CD4-positive, alpha-beta T cell (primary cell): ENCODE data around the gene DNMT1. TPM values are rescaled to one million over a fixed set of nuclear protein-coding genes. Genes with fewer than 3 reads are reported as not detected.
A peak's percentile ranks its signal among the peaks of the same experiment; 100 is the strongest.

ENCODE experiments used
- ATAC-seq: fragments of 200-7000 bp; cut with Tn5 transposase; one replicate; pipeline ENCODE4 v1.10.0; 2022; ENCODE audit warnings: mild to moderate bottlenecking; ENCODE audit not compliant: poor library complexity
- CTCF ChIA-PET: fragments of 350-600 bp; sonication (Branson Sonifier 250); formaldehyde crosslinking; loops from one replicate; lab custom pipeline; 2021; ENCODE audit warnings: antibody characterized with exemption, inconsistent platforms; lab: Charles Lee
- POLR2A ChIA-PET: fragments of 350-600 bp; sonication (Branson Sonifier 250); formaldehyde crosslinking; loops from one replicate; lab custom pipeline; 2021; ENCODE audit warnings: antibody characterized with exemption, inconsistent platforms; lab: Charles Lee
- DNase-seq, 14 experiments: peaks; one replicate each; pipeline ENCODE4 v3.0.0-alpha.2; 2013 to 2020; ENCODE audit warnings: mixed read lengths in 2 of 14
- H3K27ac ChIP-seq, 2 donors: one replicate each; pipeline versions ENCODE4 v1.5.1 to v1.7.0; 2013; ENCODE audit warnings: low read length in 2 of 2, low read depth in 1 of 2, mild to moderate bottlenecking in 1 of 2
- H3K27me3 ChIP-seq, 2 experiments: 1 replicate in 1 of 2; 2 replicates in 1 of 2; pipeline versions ENCODE4 v1.6.1 to v1.7.0; 2013; ENCODE audit warnings: low read length in 2 of 2, control low read depth in 1 of 2, mild to moderate bottlenecking in 1 of 2, moderate library complexity in 1 of 2; ENCODE audit not compliant: insufficient read depth in 2 of 2, control insufficient read depth in 1 of 2
- H3K36me3 ChIP-seq: one replicate; pipeline ENCODE4 v1.6.1; 2013; ENCODE audit warnings: low read length, control low read depth; ENCODE audit not compliant: insufficient read depth
- H3K4me1 ChIP-seq: one replicate; pipeline ENCODE4 v1.6.1; 2013; ENCODE audit warnings: low read length, control low read depth; ENCODE audit not compliant: insufficient read depth
- H3K4me3 ChIP-seq: one replicate; pipeline ENCODE4 v1.5.1; 2013; ENCODE audit warnings: mild to moderate bottlenecking, low read length, moderate library complexity
- H3K9me3 ChIP-seq, 2 experiments: 1 replicate in 1 of 2; 2 replicates in 1 of 2; pipeline versions ENCODE4 v1.6.1 to v1.7.0; 2013; ENCODE audit warnings: low read length in 2 of 2, mild to moderate bottlenecking in 2 of 2, control low read depth in 1 of 2, moderate library complexity in 1 of 2; ENCODE audit not compliant: control insufficient read depth in 1 of 2, insufficient read depth in 1 of 2
- H3K27ac Mint-ChIP-seq: one replicate; pipeline ENCODE4 v1.8.0; 2020; ENCODE audit warnings: mixed read lengths
- H3K27me3 Mint-ChIP-seq: one replicate; pipeline ENCODE4 v1.8.0; 2021; ENCODE audit warnings: mixed read lengths
- H3K36me3 Mint-ChIP-seq: one replicate; pipeline ENCODE4 v1.8.0; 2021; ENCODE audit warnings: low read depth, mixed read lengths
- H3K4me1 Mint-ChIP-seq: one replicate; pipeline ENCODE4 v1.8.0; 2021; ENCODE audit warnings: low read depth, mixed read lengths
- H3K4me3 Mint-ChIP-seq: one replicate; pipeline ENCODE4 v1.8.0; 2020; ENCODE audit warnings: mild to moderate bottlenecking, mixed read lengths
- H3K9me3 Mint-ChIP-seq: one replicate; pipeline ENCODE4 v1.8.0; 2020; ENCODE audit warnings: mixed read lengths
- intact Hi-C, 2 experiments: fragments of 100-400 bp; cut with DNase I in 1 of 2; cut with micrococcal nuclease in 1 of 2; formaldehyde crosslinking; loops; one replicate each; pipeline versions ENCODE4 v1.15.1 to v1.9.0; 2023 to 2025; cut with DNase I, micrococcal nuclease
- total RNA-seq, 174 experiments: library from RNA in 2 of 174; stranded (reverse) in 2 of 174; gene quantifications; one replicate each; pipeline ENCODE4 v1.2.3 and lab custom pipeline; 2021 to 2026
- TF ChIP-seq, protein P1 (sequence below): fragments of 200-600 bp; IDR thresholded peaks from one replicate; pipeline ENCODE4 v1.8.0; 2022; ENCODE audit warnings: antibody characterized with exemption, mild to moderate bottlenecking

Gene DNMT1
- total RNA-seq, 2 experiments from 2014 or later = 159 to 160 TPM

DNA sequence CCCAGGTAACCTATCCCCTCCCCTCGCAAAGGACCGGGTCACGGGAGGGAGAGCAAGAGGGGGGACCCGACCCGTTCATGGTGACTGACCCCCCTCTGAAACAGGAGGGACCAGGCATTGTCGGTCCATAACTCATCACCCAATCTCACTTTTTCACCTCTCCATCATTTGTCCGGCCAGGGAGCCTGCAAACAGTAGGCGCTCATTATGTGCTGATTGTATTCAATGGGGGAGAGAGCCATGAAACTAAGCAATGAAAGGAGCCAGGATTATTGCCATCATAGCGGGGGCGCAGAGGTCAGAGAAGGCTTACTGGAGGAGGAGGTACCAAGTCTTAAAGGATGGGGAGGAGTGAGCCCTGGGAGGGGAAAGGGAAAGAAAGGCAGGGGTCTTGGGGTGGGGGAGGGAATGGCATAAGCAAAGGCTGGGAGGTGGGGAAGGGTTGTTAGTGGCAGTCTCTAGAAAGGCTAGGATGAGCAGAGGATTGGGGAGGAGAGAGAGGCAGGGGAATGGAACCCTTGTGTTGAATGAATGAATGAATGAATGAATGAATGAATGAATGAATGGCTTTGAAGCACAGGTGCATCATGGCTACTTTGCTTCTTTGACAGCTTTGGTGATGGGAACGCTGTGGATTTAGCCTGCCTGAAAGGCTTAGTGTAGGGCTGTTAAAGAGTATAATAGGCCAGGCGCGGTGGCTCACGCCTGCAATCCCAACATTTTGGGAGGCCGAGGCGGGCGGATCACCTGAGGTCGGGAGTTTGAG lies 107.3 kb downstream of the DNMT1 start:
- peaks cover 12% of the 10 kb centered on the region for H3K4me1 Mint-ChIP-seq
- Histone ChIP-seq H3K4me1 (peaks cover 23% of the 10 kb centered on the region), H3K4me3 (peak overlapping the region; percentile 99), H3K36me3 (peaks cover 29% of the 10 kb centered on the region), H3K27me3 (no peaks in the 10 kb centered on the region), H3K27ac (peak overlapping the region; percentile 83 to 86), H3K9me3 (no peaks in the 10 kb centered on the region)
- ChIA-PET CTCF (no interaction called here), POLR2A (interaction anchor here (1.0 to 1.1 kb wide), 2 partner anchors 9 to 19 kb away, joined by 3 read pairs; partner anchors contain the start of gene PPAN)
- H3K4me3 Mint-ChIP-seq = peak overlapping the region; percentile 83
- TF ChIP-seq, protein P1, sequence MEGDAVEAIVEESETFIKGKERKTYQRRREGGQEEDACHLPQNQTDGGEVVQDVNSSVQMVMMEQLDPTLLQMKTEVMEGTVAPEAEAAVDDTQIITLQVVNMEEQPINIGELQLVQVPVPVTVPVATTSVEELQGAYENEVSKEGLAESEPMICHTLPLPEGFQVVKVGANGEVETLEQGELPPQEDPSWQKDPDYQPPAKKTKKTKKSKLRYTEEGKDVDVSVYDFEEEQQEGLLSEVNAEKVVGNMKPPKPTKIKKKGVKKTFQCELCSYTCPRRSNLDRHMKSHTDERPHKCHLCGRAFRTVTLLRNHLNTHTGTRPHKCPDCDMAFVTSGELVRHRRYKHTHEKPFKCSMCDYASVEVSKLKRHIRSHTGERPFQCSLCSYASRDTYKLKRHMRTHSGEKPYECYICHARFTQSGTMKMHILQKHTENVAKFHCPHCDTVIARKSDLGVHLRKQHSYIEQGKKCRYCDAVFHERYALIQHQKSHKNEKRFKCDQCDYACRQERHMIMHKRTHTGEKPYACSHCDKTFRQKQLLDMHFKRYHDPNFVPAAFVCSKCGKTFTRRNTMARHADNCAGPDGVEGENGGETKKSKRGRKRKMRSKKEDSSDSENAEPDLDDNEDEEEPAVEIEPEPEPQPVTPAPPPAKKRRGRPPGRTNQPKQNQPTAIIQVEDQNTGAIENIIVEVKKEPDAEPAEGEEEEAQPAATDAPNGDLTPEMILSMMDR = no peak
- H3K36me3 Mint-ChIP-seq = peaks cover 34% of the 10 kb centered on the region
- intact Hi-C loops = loop anchor here in 1 of 2 experiments (10.0 kb wide), 1 partner anchor 253 kb away; the partner anchor contains the start of gene PIN1
- H3K9me3 Mint-ChIP-seq = no peaks in the 10 kb centered on the region
- no peaks in the 10 kb centered on the region for H3K27me3 Mint-ChIP-seq
- H3K27ac Mint-ChIP-seq = peak overlapping the region; percentile 59
- ATAC-seq = no peak
- DNase-seq = no peak

DNA sequence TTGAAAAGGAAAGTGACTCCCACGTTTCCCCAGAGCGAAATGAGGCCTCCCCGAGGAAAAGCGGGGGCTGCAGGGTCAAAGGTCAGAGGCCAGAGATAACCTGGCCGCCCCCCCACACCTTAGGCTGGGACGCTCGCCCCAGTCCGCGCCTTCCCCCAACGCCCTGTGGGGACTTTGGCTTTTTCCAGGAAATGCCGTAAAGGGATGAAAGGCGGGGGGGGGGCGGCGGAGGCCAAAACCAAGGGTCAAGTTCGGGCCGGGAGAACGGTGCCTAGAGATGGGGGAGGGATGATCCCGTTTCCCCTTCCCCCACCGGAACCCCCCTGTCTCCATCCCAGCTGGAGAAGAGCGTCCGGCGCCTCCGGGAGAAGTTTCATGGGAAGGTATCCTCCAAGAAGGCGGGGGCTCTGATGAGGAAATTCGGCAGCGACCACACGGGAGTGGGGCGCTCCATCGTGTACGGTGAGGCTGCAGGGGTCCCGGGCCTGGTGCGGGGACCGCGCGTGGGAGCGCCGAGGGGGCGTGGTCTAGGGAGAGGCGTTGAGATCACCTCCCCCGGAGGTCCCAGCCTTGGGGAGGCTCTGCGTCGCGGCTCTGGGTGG lies 108.1 kb downstream of the DNMT1 start:
- Histone ChIP-seq H3K27ac (peak overlapping the region; percentile 83 to 86), H3K36me3 (peaks cover 23% of the 10 kb centered on the region), H3K4me3 (peak overlapping the region; percentile 99), H3K4me1 (peaks cover 19% of the 10 kb centered on the region), H3K9me3 (no peaks in the 10 kb centered on the region), H3K27me3 (no peaks in the 10 kb centered on the region)
- TF ChIP-seq, protein P1 = no peak
- peak in 8 of 14 experiments; percentile 26 to 66 (median 38) for DNase-seq
- H3K9me3 Mint-ChIP-seq = no peaks in the 10 kb centered on the region
- H3K27ac Mint-ChIP-seq = peak overlapping the region; percentile 59
- intact Hi-C loops = loop anchor here in 1 of 2 experiments (10.0 kb wide), 1 partner anchor 252 kb away; the partner anchor contains the start of gene PIN1
- ATAC-seq = peak; percentile 27
- peak overlapping the region; percentile 83 for H3K4me3 Mint-ChIP-seq
- CTCF ChIA-PET = no interaction called here
- POLR2A ChIA-PET = interaction anchor here (1.0 to 1.1 kb wide), 2 partner anchors 9 to 20 kb away, joined by 3 read pairs; partner anchors contain the start of gene PPAN
- H3K27me3 Mint-ChIP-seq = no peaks in the 10 kb centered on the region
- peaks cover 12% of the 10 kb centered on the region for H3K4me1 Mint-ChIP-seq
- peaks cover 28% of the 10 kb centered on the region for H3K36me3 Mint-ChIP-seq

DNA sequence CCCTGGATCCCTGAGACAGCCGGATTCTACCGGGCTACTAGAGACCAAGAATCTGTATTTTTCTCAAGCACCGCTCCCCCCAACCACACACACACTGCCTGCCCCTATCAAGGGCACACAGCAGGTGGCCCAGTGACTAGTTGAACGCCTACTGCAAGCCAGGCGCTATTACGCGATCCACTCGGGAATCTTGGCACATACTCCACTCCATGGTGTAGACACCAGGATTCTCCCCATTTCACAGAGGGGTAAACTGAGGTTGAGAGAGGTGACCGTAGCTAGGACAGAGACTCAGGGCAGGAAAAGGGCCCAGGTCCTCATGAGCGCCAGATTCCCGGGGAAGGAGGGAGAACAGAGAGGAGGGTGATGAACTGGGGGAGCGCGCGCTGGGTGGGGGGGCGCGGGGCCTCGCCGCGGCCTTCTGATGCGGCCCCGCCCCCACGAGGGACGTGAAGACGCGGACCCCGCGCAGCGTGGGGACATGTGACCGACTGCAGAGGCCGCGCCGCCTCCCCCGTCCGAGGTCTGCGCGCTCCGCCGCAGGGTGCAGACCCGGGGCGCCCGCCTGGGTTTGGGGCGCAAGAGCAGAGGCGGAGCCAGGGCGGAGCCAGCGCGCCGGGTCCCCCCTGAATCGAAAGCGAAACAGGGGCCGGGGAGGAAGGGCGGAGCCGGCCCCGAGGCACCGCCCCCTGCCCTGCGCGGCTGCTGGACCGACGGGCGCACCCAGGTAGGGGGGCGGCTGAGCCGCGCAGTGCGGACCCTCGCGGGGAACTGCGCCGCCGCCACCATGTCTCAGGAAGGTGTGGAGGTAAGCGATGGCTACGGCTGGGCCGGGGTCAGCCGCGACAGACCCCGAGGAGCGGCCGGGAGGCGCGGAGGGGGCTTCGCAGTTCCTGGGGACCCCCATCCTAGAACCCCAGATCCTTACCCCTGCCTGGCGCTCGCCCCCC lies 108.8 kb downstream of the DNMT1 start, which contains the start of gene SHFL:
Gene SHFL, plus strand, starts transcription at position 677 of the 950 bp plus-strand sequence. Its CDS starts 111 bp downstream, at position 788.
- intact Hi-C loops = loop anchor here in 1 of 2 experiments (10.0 kb wide), 1 partner anchor 251 kb away; the partner anchor contains the start of gene PIN1
- Mint-ChIP-seq H3K4me3 (peak within 1 kb of the TSS; percentile 95), H3K36me3 (peaks cover 22% of the 10 kb centered on the region), H3K27ac (peak within 1 kb of the TSS; percentile 86), H3K9me3 (no peaks in the 10 kb centered on the region), H3K27me3 (no peaks in the 10 kb centered on the region), H3K4me1 (peaks cover 12% of the 10 kb centered on the region)
- CTCF ChIA-PET = no interaction called here
- Histone ChIP-seq H3K4me1 (peaks cover 19% of the 10 kb centered on the region), H3K9me3 (no peaks in the 10 kb centered on the region), H3K36me3 (peaks cover 15% of the 10 kb centered on the region), H3K27me3 (no peaks in the 10 kb centered on the region), H3K27ac (peak within 1 kb of the TSS; percentile 83 to 86), H3K4me3 (peak within 1 kb of the TSS; percentile 99)
- DNase-seq (peak; percentile 72 to 93 (median 82)), ATAC-seq (peak; percentile 94)
- TF ChIP-seq, protein P1 = no peak
- POLR2A ChIA-PET = interaction anchor here (1.0 kb wide), 2 partner anchors 10 to 57 kb away, joined by 3 to 4 read pairs; no protein-coding TSS in a partner anchor
